Neural progenitor cell (in vitro differentiated cells): ENCODE data around the gene ADCY6.

Source experiments
- EZH2 ChIP-seq: fragments of 200-600 bp; sonication (generic); IDR thresholded peaks from 2 replicates; pipeline ENCODE4 v1.6.1; 2017; ENCODE audit warnings: antibody characterized with exemption, mild to moderate bottlenecking, moderate library complexity
- TF ChIP-seq, protein P1 (sequence below): fragments of 200-600 bp; sonication (generic); IDR thresholded peaks from 2 replicates; pipeline ENCODE4 v1.5.1; 2017; ENCODE audit warnings: antibody characterized with exemption, mild to moderate bottlenecking

GRCh38 chr12:48832321-48833060, 43.6 kb upstream of the ADCY6 start:
- no peak for TF ChIP-seq EZH2
- TF ChIP-seq, protein P1, sequence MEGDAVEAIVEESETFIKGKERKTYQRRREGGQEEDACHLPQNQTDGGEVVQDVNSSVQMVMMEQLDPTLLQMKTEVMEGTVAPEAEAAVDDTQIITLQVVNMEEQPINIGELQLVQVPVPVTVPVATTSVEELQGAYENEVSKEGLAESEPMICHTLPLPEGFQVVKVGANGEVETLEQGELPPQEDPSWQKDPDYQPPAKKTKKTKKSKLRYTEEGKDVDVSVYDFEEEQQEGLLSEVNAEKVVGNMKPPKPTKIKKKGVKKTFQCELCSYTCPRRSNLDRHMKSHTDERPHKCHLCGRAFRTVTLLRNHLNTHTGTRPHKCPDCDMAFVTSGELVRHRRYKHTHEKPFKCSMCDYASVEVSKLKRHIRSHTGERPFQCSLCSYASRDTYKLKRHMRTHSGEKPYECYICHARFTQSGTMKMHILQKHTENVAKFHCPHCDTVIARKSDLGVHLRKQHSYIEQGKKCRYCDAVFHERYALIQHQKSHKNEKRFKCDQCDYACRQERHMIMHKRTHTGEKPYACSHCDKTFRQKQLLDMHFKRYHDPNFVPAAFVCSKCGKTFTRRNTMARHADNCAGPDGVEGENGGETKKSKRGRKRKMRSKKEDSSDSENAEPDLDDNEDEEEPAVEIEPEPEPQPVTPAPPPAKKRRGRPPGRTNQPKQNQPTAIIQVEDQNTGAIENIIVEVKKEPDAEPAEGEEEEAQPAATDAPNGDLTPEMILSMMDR = no peak
